SK-N-SH (cell line): ENCODE measurements around the gene JADE3. TPM values are rescaled to one million over a fixed set of nuclear protein-coding genes. Genes with fewer than 3 reads are reported as not detected.

Experiments used
- CTCF ChIA-PET: fragments of 300-600, 350-600 bp; formaldehyde crosslinking; extraction: SDS; loops from one replicate; lab custom pipeline; 2021; lab: Yijun Ruan, JAX
- POLR2A ChIA-PET: fragments of 350-600 bp; sonication (Branson Sonifier 250); formaldehyde crosslinking; extraction: SDS; loops from one replicate; lab custom pipeline; 2020; ENCODE audit warnings: antibody characterized with exemption, inconsistent platforms; lab: Yijun Ruan, JAX
- DNase-seq: peaks from one replicate; pipeline ENCODE4 v3.0.0; 2012
- H2AFZ ChIP-seq: fragments of 200-600 bp; sonication (generic); 2 replicates; pipeline ENCODE4 v1.8.1; 2016; ENCODE audit warnings: antibody characterized with exemption, mild to moderate bottlenecking, low read depth
- H3F3A ChIP-seq: fragments of 200-600 bp; sonication (generic); replicated peaks from 2 replicates; pipeline ENCODE3; 2016; ENCODE audit warnings: antibody characterized with exemption, mild to moderate bottlenecking; ENCODE audit not compliant: insufficient read depth
- H3K27ac ChIP-seq, 2 experiments: fragments of 200-500 bp in 1 of 2; fragments of 200-600 bp in 1 of 2; sonication (Bioruptor generic) in 1 of 2; sonication (generic), shearing (Covaris generic) in 1 of 2; 2 replicates each; pipeline versions ENCODE4 v1.5.1 to v1.6.1; 2014 to 2016; ENCODE audit warnings: low read depth in 2 of 2, inconsistent platforms in 1 of 2, low read length in 1 of 2, mild to moderate bottlenecking in 1 of 2, mixed read lengths in 1 of 2
- H3K27me3 ChIP-seq: fragments of 200-600 bp; sonication (generic), shearing (Covaris generic); 2 replicates; pipeline ENCODE4 v1.6.1; 2016; ENCODE audit warnings: mixed run types; ENCODE audit not compliant: insufficient read depth
- H3K36me3 ChIP-seq, 2 experiments: fragments of 200-500 bp in 1 of 2; fragments of 200-600 bp in 1 of 2; sonication (Bioruptor generic) in 1 of 2; sonication (generic) in 1 of 2; replicated peaks in 1 of 2; 2 replicates each; pipeline versions ENCODE3 to v1.5.1; 2014 to 2016; ENCODE audit warnings: low read length in 1 of 2, mild to moderate bottlenecking in 1 of 2; ENCODE audit not compliant: insufficient read depth in 2 of 2, control insufficient read depth in 1 of 2
- H3K4me1 ChIP-seq, 2 experiments: fragments of 200-500 bp in 1 of 2; fragments of 200-600 bp in 1 of 2; sonication (Bioruptor generic) in 1 of 2; sonication (generic), shearing (Covaris generic) in 1 of 2; 2 replicates each; pipeline versions ENCODE4 v1.5.1 to v1.6.1; 2014 to 2016; ENCODE audit warnings: low read depth in 1 of 2, low read length in 1 of 2, mixed run types in 1 of 2; ENCODE audit not compliant: insufficient read depth in 2 of 2, control insufficient read depth in 1 of 2
- H3K4me2 ChIP-seq: fragments of 200-600 bp; sonication (generic), shearing (Covaris generic); 2 replicates; pipeline ENCODE4 v1.6.1; 2017; ENCODE audit warnings: mixed run types
- H3K4me3 ChIP-seq, 2 experiments: fragments of 200-500 bp in 1 of 2; fragments of 200-600 bp in 1 of 2; sonication (Bioruptor generic) in 1 of 2; sonication (generic), shearing (Covaris generic) in 1 of 2; 2 replicates each; pipeline versions ENCODE4 v1.5.1 to v1.8.1; 2014 to 2016; ENCODE audit warnings: low read depth in 2 of 2, inconsistent platforms in 1 of 2, low read length in 1 of 2, mild to moderate bottlenecking in 1 of 2, mixed read lengths in 1 of 2, moderate library complexity in 1 of 2
- H3K79me2 ChIP-seq: fragments of 200-600 bp; sonication (generic); 2 replicates; pipeline ENCODE4 v1.8.1; 2017; ENCODE audit warnings: mild to moderate bottlenecking; ENCODE audit not compliant: insufficient read depth
- H3K9ac ChIP-seq: fragments of 200-600 bp; sonication (generic); 2 replicates; pipeline ENCODE4 v1.6.1; 2017; ENCODE audit warnings: mixed run types
- H3K9me2 ChIP-seq: fragments of 200-600 bp; sonication (generic); 2 replicates; pipeline ENCODE4 v1.6.1; 2017; ENCODE audit warnings: mixed run types
- H3K9me3 ChIP-seq: fragments of 200-600 bp; sonication (generic); 2 replicates; pipeline ENCODE4 v1.6.1; 2017; ENCODE audit warnings: mixed run types, mild to moderate bottlenecking, moderate library complexity
- H4K20me1 ChIP-seq: fragments of 200-600 bp; sonication (generic); 2 replicates; pipeline ENCODE4 v1.6.1; 2017; ENCODE audit warnings: mild to moderate bottlenecking, mixed run types; ENCODE audit not compliant: insufficient read depth
- ELF1 ChIP-seq: IDR thresholded peaks from 2 replicates; pipeline ENCODE4 v1.4.0; 2012
- EP300 ChIP-seq, 2 experiments: IDR thresholded peaks; 2 replicates each; pipeline versions ENCODE4 v1.4.0 to v1.6.1; 2012; ENCODE audit warnings: borderline replicate concordance in 1 of 2, low read depth in 1 of 2, low read length in 1 of 2
- FOSL2 ChIP-seq: IDR thresholded peaks from 2 replicates; pipeline ENCODE4 v1.4.0; 2012; ENCODE audit warnings: low read depth, mild to moderate bottlenecking, moderate library complexity, borderline replicate concordance
- FOXJ3 ChIP-seq: sonication (generic); formaldehyde crosslinking; IDR thresholded peaks from 2 replicates; pipeline ENCODE4 v1.5.1; 2020; ENCODE audit warnings: mild to moderate bottlenecking, missing genetic modification reagents
- FOXM1 ChIP-seq: IDR thresholded peaks from 2 replicates; pipeline ENCODE4 v1.4.0; 2012; ENCODE audit warnings: low read depth, mild to moderate bottlenecking
- GABPA ChIP-seq: IDR thresholded peaks from 2 replicates; pipeline ENCODE4 v1.4.0; 2012; ENCODE audit warnings: low read depth, mild to moderate bottlenecking
- RAD21 ChIP-seq: IDR thresholded peaks from 2 replicates; pipeline ENCODE4 v1.6.1; 2012; ENCODE audit warnings: mild to moderate bottlenecking, low read length
- SMC3 ChIP-seq: IDR thresholded peaks from 2 replicates; pipeline ENCODE4 v1.6.1; 2012; ENCODE audit warnings: low read depth, low read length, improper control_type of control experiment
- YY1 ChIP-seq: IDR thresholded peaks from 2 replicates; pipeline ENCODE4 v1.4.0; 2012; ENCODE audit warnings: low read depth, mild to moderate bottlenecking
- WGBS: methylation state at CpG from one replicate; pipeline ENCODE4 v1.1.6; 2017; ENCODE audit warnings: low lambda C conversion rate; 5-methylcytosine and 5-hydroxymethylcytosine counted together
- polyA plus RNA-seq, 3 experiments: library from polyadenylated mRNA; depleted of rRNA; stranded (reverse); fragments of >200 nt; gene quantifications; 2 replicates each; pipeline ENCODE4 v1.2.3, GENCODE V29; 2012
- TF ChIP-seq, protein P1 (sequence below): fragments of 200-600 bp; sonication (generic); IDR thresholded peaks from 2 replicates; pipeline ENCODE4 v1.6.1; 2017; ENCODE audit warnings: antibody characterized with exemption, mild to moderate bottlenecking, moderate library complexity
- TF ChIP-seq, protein P2 (sequence below): IDR thresholded peaks from 2 replicates; pipeline ENCODE4; 2012

Gene JADE3
- polyA plus RNA-seq, 1 of the 3 experiments (the other 2 are of a cell fraction): 3.0 TPM

DNA sequence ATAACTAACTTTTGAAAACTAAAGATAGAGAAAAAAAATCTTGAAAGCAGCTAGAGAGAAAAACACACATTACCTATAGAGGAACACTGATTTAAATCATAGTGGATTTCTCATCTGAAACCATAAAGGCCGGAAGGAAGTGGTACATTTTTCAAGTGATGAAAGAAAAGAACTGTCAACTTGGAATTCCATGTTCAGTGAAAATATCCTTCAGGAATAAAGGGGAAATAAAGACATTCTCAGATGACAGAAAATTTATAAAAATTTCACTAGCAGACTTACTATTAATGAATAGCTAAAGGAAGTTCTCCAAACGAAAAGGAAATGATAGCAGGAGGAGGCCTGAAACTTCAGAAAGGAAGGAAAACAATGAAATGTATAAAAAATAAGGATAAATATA, 7.6 kb upstream of the JADE3 start:
- 23% methylated on average over 2 of the region's 2 CpGs for WGBS
- no peak for DNase-seq
- POLR2A ChIA-PET: no interaction called here
- no peaks in the 10 kb centered on the region for H4K20me1 ChIP-seq
- no peak overlapping the region for H3K9ac ChIP-seq
- no peak for TF ChIP-seq ELF1
- TF ChIP-seq SMC3: no peak
- TF ChIP-seq, all 33 proteins: peak for 0
- Histone ChIP-seq H3K4me3 (no peak overlapping the region), H3F3A (no peaks in the 10 kb centered on the region), H3K79me2 (no peaks in the 10 kb centered on the region), H3K9me2 (no peaks in the 10 kb centered on the region), H3K27ac (no peak overlapping the region), H3K27me3 (no peaks in the 10 kb centered on the region), H3K9me3 (no peaks in the 10 kb centered on the region), H3K4me1 (peaks cover 0 to 4% of the 10 kb centered on the region in 2 experiments; a peak in 1 of 4 replicates), H3K4me2 (no peak overlapping the region), H2AFZ (no peak overlapping the region), H3K36me3 (no peaks in the 10 kb centered on the region)
- CTCF ChIA-PET: interaction anchor here (0.6 to 2.6 kb wide), 17 partner anchors 8 to 190 kb away, joined by 3 to 28 read pairs (median 5); partner anchors contain the start of gene JADE3

DNA sequence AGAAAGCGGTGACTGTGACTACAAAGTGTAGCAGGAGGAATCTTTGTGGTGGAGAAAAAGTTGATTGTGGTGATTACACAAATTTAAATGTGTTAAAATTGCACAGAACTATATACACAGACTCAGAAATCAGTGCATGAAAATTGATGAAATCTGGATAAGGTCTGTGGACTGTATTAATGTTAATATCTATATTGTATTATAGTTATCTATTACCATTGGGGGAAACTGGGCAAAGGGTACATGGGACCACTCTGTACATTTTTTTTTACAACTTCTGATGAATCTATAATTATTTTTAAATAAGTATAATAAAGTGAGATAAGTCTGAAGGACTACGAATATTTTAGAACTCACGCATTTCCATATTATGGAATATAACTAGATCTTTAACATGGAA, 1.8 kb upstream of the JADE3 start:
- Histone ChIP-seq H3K4me2 (no peak overlapping the region), H2AFZ (no peak overlapping the region), H3K9me2 (no peaks in the 10 kb centered on the region), H3F3A (no peaks in the 10 kb centered on the region), H3K4me1 (peaks cover 0 to 3% of the 10 kb centered on the region in 2 experiments; a peak in 1 of 4 replicates), H3K79me2 (peaks cover 21% of the 10 kb centered on the region), H3K27ac (no peak overlapping the region), H3K36me3 (no peaks in the 10 kb centered on the region), H4K20me1 (no peaks in the 10 kb centered on the region), H3K4me3 (no peak overlapping the region), H3K9me3 (no peaks in the 10 kb centered on the region), H3K27me3 (no peaks in the 10 kb centered on the region; the same call in 1 of the 2 replicates), H3K9ac (no peak overlapping the region)
- WGBS: 54% methylated on average over 3 of the region's 3 CpGs
- POLR2A ChIA-PET: no interaction called here
- CTCF ChIA-PET: no interaction called here
- no peak for DNase-seq
- TF ChIP-seq FOXM1 (no peak), GABPA (no peak)

DNA sequence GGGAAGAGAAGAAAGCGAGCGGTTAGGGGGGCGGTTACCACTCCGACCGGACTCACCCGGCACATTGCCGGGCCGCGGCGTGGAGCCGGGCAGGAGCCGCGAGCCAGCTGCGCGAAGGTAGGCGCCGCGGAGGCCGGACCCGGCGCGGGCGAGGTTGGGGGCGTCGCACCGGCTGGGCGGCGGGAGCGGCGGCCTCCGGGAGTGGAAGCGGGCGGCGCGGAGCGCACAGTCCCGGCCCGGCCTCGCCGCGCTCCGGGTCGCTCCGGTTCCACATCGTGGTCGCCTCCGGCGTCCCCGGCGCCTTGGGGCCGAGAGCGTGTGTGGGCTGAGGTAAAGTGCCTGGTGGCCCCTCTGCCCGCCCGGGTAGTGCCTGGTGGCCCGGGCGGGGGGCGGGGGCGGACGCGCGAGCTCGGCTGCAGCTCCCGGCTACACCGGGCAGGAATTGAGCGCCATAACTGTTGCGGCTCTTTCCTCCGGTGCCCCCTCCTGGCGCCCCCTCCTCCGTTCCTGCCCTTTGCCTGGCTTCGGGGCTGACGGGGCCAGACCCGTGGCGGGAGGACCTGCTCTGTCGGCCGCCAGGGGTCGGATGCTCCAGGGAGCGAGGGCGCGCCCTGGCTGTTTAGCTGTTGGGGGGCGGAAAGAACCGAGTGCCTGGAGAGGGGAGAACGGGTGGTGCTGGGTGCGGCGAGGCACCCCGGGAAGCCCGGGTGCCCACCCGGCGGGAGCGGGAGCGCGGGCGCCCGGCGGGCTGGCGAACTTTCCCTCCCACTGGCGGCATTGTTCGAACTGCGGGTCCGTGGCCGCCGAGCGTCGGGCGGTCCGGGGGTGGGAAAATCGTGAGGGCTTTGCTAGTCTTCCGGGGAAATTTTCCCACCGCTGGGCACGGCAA, 626 bp downstream of the JADE3 start:
- Histone ChIP-seq H3K27me3 (no peaks in the 10 kb centered on the region; the same call in 1 of the 2 replicates), H3K79me2 (peaks cover 44% of the 10 kb centered on the region), H3K36me3 (no peaks in the 10 kb centered on the region), H4K20me1 (no peaks in the 10 kb centered on the region), H3F3A (no peaks in the 10 kb centered on the region), H3K27ac (peak overlapping the region; percentile 55 to 71; a peak in 3 of 4 replicates), H3K9me2 (no peaks in the 10 kb centered on the region), H2AFZ (no peak overlapping the region), H3K9ac (peak overlapping the region; percentile 55), H3K4me2 (peak overlapping the region; percentile 79), H3K4me1 (peaks cover 0 to 3% of the 10 kb centered on the region in 2 experiments; a peak in 1 of 4 replicates), H3K9me3 (no peaks in the 10 kb centered on the region), H3K4me3 (peak overlapping the region; percentile 68 to 69)
- WGBS: 33% methylated on average over 37 of the region's 109 CpGs
- TF ChIP-seq, protein P1, sequence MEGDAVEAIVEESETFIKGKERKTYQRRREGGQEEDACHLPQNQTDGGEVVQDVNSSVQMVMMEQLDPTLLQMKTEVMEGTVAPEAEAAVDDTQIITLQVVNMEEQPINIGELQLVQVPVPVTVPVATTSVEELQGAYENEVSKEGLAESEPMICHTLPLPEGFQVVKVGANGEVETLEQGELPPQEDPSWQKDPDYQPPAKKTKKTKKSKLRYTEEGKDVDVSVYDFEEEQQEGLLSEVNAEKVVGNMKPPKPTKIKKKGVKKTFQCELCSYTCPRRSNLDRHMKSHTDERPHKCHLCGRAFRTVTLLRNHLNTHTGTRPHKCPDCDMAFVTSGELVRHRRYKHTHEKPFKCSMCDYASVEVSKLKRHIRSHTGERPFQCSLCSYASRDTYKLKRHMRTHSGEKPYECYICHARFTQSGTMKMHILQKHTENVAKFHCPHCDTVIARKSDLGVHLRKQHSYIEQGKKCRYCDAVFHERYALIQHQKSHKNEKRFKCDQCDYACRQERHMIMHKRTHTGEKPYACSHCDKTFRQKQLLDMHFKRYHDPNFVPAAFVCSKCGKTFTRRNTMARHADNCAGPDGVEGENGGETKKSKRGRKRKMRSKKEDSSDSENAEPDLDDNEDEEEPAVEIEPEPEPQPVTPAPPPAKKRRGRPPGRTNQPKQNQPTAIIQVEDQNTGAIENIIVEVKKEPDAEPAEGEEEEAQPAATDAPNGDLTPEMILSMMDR: peak; percentile 60
- no peak for TF ChIP-seq FOSL2
- TF ChIP-seq, protein P2, sequence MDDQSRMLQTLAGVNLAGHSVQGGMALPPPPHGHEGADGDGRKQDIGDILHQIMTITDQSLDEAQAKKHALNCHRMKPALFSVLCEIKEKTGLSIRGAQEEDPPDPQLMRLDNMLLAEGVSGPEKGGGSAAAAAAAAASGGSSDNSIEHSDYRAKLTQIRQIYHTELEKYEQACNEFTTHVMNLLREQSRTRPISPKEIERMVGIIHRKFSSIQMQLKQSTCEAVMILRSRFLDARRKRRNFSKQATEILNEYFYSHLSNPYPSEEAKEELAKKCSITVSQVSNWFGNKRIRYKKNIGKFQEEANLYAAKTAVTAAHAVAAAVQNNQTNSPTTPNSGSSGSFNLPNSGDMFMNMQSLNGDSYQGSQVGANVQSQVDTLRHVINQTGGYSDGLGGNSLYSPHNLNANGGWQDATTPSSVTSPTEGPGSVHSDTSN: no peak
- TF ChIP-seq SMC3: peak; percentile 45
- TF ChIP-seq EP300 (IDR thresholded peaks at IDR 0.05; ENCODE audit: borderline replicate concordance in 1 of 2, low read depth in 1 of 2, low read length in 1 of 2): no peak
- TF ChIP-seq RAD21: peak; percentile 46
- no peak for TF ChIP-seq FOXM1
- TF ChIP-seq YY1: no peak
- no peak for TF ChIP-seq FOXJ3 (CRISPR knock-in tag)
- CTCF ChIA-PET: interaction anchor here (0.9 to 3.3 kb wide), 22 partner anchors 8 to 181 kb away, joined by 3 to 27 read pairs (median 4); no protein-coding TSS in a partner anchor
- peak; percentile 86 for DNase-seq
- POLR2A ChIA-PET: no interaction called here
